H9 (cell line): ENCODE data around the gene FN3KRP. TPM values are rescaled to one million over a fixed set of nuclear protein-coding genes. Genes with fewer than 3 reads are reported as not detected.

Experiments used
- DNase-seq: peaks from one replicate; pipeline ENCODE4 v3.0.0-alpha.2; 2017
- H2AFZ ChIP-seq: one replicate; pipeline ENCODE4 v1.6.1; 2013; ENCODE audit warnings: mild to moderate bottlenecking, low read length, control low read depth, moderate library complexity
- H2AK5ac ChIP-seq: 2 replicates; pipeline ENCODE4 v1.6.1; 2013; ENCODE audit warnings: low read length, control low read depth, mixed read lengths; ENCODE audit not compliant: insufficient read length
- H2BK120ac ChIP-seq: one replicate; pipeline ENCODE4 v1.6.1; 2013; ENCODE audit warnings: low read depth, mild to moderate bottlenecking, low read length, control low read depth, inconsistent platforms; ENCODE audit not compliant: poor library complexity, severe bottlenecking
- H2BK12ac ChIP-seq: 2 replicates; pipeline ENCODE4 v1.6.1; 2013; ENCODE audit warnings: low read length, control low read depth, mixed read lengths, low read depth; ENCODE audit not compliant: insufficient read length
- H2BK15ac ChIP-seq: 2 replicates; pipeline ENCODE4 v1.6.1; 2013; ENCODE audit warnings: low read depth, low read length, control low read depth
- H2BK20ac ChIP-seq: one replicate; pipeline ENCODE4 v1.6.1; 2013; ENCODE audit warnings: low read depth, mild to moderate bottlenecking, low read length, control low read depth, inconsistent platforms; ENCODE audit not compliant: poor library complexity, severe bottlenecking
- H2BK5ac ChIP-seq: 2 replicates; pipeline ENCODE4 v1.6.1; 2013; ENCODE audit warnings: low read length, control low read depth, mixed read lengths; ENCODE audit not compliant: insufficient read length
- H3K14ac ChIP-seq: 2 replicates; pipeline ENCODE4 v1.6.1; 2013; ENCODE audit warnings: low read length, control low read depth; ENCODE audit not compliant: insufficient read depth
- H3K18ac ChIP-seq: 2 replicates; pipeline ENCODE4 v1.6.1; 2013; ENCODE audit warnings: low read depth, mild to moderate bottlenecking, mixed read lengths, low read length, control low read depth; ENCODE audit not compliant: insufficient read length
- H3K23ac ChIP-seq: 2 replicates; pipeline ENCODE4 v1.6.1; 2013; ENCODE audit warnings: low read length, control low read depth, mixed read lengths, low read depth; ENCODE audit not compliant: insufficient read length
- H3K23me2 ChIP-seq: 2 replicates; pipeline ENCODE4 v1.6.1; 2013; ENCODE audit warnings: low read depth, mild to moderate bottlenecking, mixed read lengths, low read length, control low read depth; ENCODE audit not compliant: insufficient read length, poor library complexity, severe bottlenecking
- H3K27ac ChIP-seq: 2 replicates; pipeline ENCODE4 v1.5.1; 2013; ENCODE audit warnings: low read length, control low read depth, mixed read lengths, low read depth; ENCODE audit not compliant: insufficient read length
- H3K27me3 ChIP-seq: 2 replicates; pipeline ENCODE4 v1.6.1; 2013; ENCODE audit warnings: low read length, control low read depth, inconsistent platforms; ENCODE audit not compliant: insufficient read depth
- H3K4ac ChIP-seq: 2 replicates; pipeline ENCODE4 v1.6.1; 2013; ENCODE audit warnings: low read depth, mild to moderate bottlenecking, control low read depth, inconsistent platforms, low read length, moderate library complexity
- H3K4me1 ChIP-seq: 2 replicates; pipeline ENCODE4 v1.6.1; 2013; ENCODE audit warnings: low read length, control low read depth, inconsistent platforms; ENCODE audit not compliant: insufficient read depth
- H3K4me2 ChIP-seq: 2 replicates; pipeline ENCODE4 v1.6.1; 2013; ENCODE audit warnings: low read length, control low read depth, mixed read lengths; ENCODE audit not compliant: insufficient read length, insufficient read depth
- H3K56ac ChIP-seq: 2 replicates; pipeline ENCODE4 v1.6.1; 2013; ENCODE audit warnings: low read depth, mild to moderate bottlenecking, mixed read lengths, low read length, control low read depth; ENCODE audit not compliant: insufficient read length
- H3K79me1 ChIP-seq: 2 replicates; pipeline ENCODE4 v1.6.1; 2013; ENCODE audit warnings: low read depth, mild to moderate bottlenecking, moderate library complexity, low read length, control low read depth, inconsistent platforms; ENCODE audit not compliant: insufficient read depth, poor library complexity, severe bottlenecking
- H3K79me2 ChIP-seq: 2 replicates; pipeline ENCODE4 v1.6.1; 2013; ENCODE audit warnings: low read length, control low read depth, inconsistent platforms; ENCODE audit not compliant: insufficient read depth
- H3K9ac ChIP-seq: 2 replicates; pipeline ENCODE4 v1.6.1; 2013; ENCODE audit warnings: low read length, control low read depth, mixed read lengths; ENCODE audit not compliant: insufficient read length; ENCODE audit errors: extremely low read depth
- H3K9me3 ChIP-seq: one replicate; pipeline ENCODE4 v1.6.1; 2013; ENCODE audit warnings: low read depth, low read length, inconsistent platforms; ENCODE audit not compliant: control insufficient read depth
- H3T11ph ChIP-seq: one replicate; pipeline ENCODE4 v1.6.1; 2013; ENCODE audit warnings: mild to moderate bottlenecking, low read length, control low read depth, inconsistent platforms
- H4K20me1 ChIP-seq: one replicate; pipeline ENCODE4 v1.6.1; 2013; ENCODE audit not compliant: control insufficient read depth, insufficient read length, insufficient read depth
- H4K5ac ChIP-seq: 2 replicates; pipeline ENCODE4 v1.6.1; 2013; ENCODE audit warnings: low read depth, mild to moderate bottlenecking, mixed read lengths, low read length, control low read depth; ENCODE audit not compliant: insufficient read length
- H4K8ac ChIP-seq: replicated peaks from 2 replicates; pipeline ENCODE4 v1.6.1; 2013; ENCODE audit warnings: low read length, control low read depth, mixed read lengths, low read depth; ENCODE audit not compliant: insufficient read length
- H4K91ac ChIP-seq: 2 replicates; pipeline ENCODE4 v1.6.1; 2013; ENCODE audit warnings: low read depth, mild to moderate bottlenecking, moderate library complexity, mixed read lengths, low read length, control low read depth; ENCODE audit not compliant: insufficient read length
- H3K27ac Mint-ChIP-seq, 3 experiments: 2 replicates in 2 of 3; 3 replicates in 1 of 3; pipeline ENCODE4 v1.8.0; 2020 to 2021; ENCODE audit warnings: mixed read lengths in 3 of 3, mild to moderate bottlenecking in 1 of 3, moderate library complexity in 1 of 3
- H3K27me3 Mint-ChIP-seq: 2 replicates; pipeline ENCODE4 v1.8.0; 2021; ENCODE audit warnings: low read depth, mild to moderate bottlenecking, moderate library complexity, mixed read lengths
- H3K36me3 Mint-ChIP-seq, 3 experiments: 2 replicates in 2 of 3; 3 replicates in 1 of 3; pipeline ENCODE4 v1.8.0; 2020 to 2021; ENCODE audit warnings: low read depth in 3 of 3, mixed read lengths in 3 of 3; ENCODE audit not compliant: insufficient read depth in 1 of 3
- H3K4me1 Mint-ChIP-seq, 2 experiments: 2 replicates each; pipeline ENCODE4 v1.8.0; 2020; ENCODE audit warnings: mixed read lengths in 2 of 2
- H3K4me3 Mint-ChIP-seq, 2 experiments: 2 replicates in 1 of 2; 3 replicates in 1 of 2; pipeline ENCODE4 v1.8.0; 2020 to 2021; ENCODE audit warnings: mild to moderate bottlenecking in 2 of 2, mixed read lengths in 2 of 2, moderate library complexity in 1 of 2
- H3K9me3 Mint-ChIP-seq, 2 experiments: 2 replicates in 1 of 2; 3 replicates in 1 of 2; pipeline ENCODE4 v1.8.0; 2020; ENCODE audit warnings: mild to moderate bottlenecking in 2 of 2, mixed read lengths in 2 of 2, moderate library complexity in 1 of 2
- CTCF ChIP-seq: fragments of 200-600 bp; sonication (generic); conservative IDR thresholded peaks from 3 replicates; pipeline ENCODE4 v1.8.0; 2021; ENCODE audit warnings: antibody characterized with exemption, mild to moderate bottlenecking
- WGBS: extraction: QIAGEN DNeasy Blood & Tissue Kit; methylation state at CpG from one replicate; pipeline ENCODE4 v1.1.7; 2013; ENCODE audit warnings: missing lambda C conversion rate, low lambda C conversion rate, mixed read lengths; ENCODE audit not compliant: insufficient read length; ENCODE audit errors: extremely low coverage; 5-methylcytosine and 5-hydroxymethylcytosine counted together
- total RNA-seq: library from RNA; stranded (reverse); gene quantifications from 2 replicates; pipeline ENCODE4 v1.2.1, GENCODE V29; 2021

FN3KRP gene
- total RNA-seq, 1 experiment from 2014 or later = 32.9 TPM

DNA sequence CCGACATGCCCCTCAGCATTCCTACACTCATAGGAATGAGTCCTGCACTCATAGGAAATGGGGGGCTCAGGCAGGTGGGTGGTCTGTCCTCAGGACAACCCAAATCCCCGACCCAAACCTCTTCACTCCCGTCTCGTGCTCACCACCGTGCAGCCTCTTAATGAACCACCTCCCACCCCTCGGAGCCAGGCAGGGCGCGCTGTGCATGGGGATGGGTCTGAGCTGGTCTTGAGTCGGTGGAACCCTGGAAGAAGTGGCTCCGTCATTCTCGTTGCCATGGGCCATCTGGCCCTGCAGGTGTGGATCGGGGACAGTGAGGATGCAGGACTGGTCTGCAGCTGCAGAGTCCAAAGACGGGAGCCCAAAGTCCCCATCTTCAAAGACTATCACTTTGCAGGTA is 11.6 kb upstream of the FN3KRP start:
- H3K36me3 Mint-ChIP-seq = no peaks in the 10 kb centered on the region
- no peak overlapping the region for H2AFZ ChIP-seq
- no peak overlapping the region for H4K5ac ChIP-seq
- no peaks in the 10 kb centered on the region for H3K9me3 Mint-ChIP-seq
- no peaks in the 10 kb centered on the region for H3K79me2 ChIP-seq
- H2AK5ac ChIP-seq = no peak overlapping the region
- no peak overlapping the region for H3K9ac ChIP-seq
- no peak overlapping the region; a peak in 1 of 5 replicates for H3K4me3 Mint-ChIP-seq
- no peak overlapping the region for H3K23ac ChIP-seq
- peaks cover 12% of the 10 kb centered on the region for H3K27me3 Mint-ChIP-seq
- no peak overlapping the region for H2BK120ac ChIP-seq
- H3K56ac ChIP-seq = no peak overlapping the region
- H4K20me1 ChIP-seq = no peaks in the 10 kb centered on the region
- H3K4ac ChIP-seq = no peak overlapping the region
- no peaks in the 10 kb centered on the region for H3K79me1 ChIP-seq
- H2BK12ac ChIP-seq = no peak overlapping the region
- no peak overlapping the region for H2BK15ac ChIP-seq
- H3K27ac Mint-ChIP-seq = no peak overlapping the region; a peak in 1 of 7 replicates
- no peak overlapping the region for H3K27ac ChIP-seq
- no CpG with 5 or more reads among the region's 13 CpGs for WGBS
- DNase-seq = no peak
- no peaks in the 10 kb centered on the region for H3K4me1 Mint-ChIP-seq
- H4K8ac ChIP-seq = no peak overlapping the region
- no peak overlapping the region for H3K18ac ChIP-seq
- no peak for TF ChIP-seq CTCF
- no peak overlapping the region for H4K91ac ChIP-seq
- H3K27me3 ChIP-seq = no peaks in the 10 kb centered on the region
- no peaks in the 10 kb centered on the region for H3K4me1 ChIP-seq
- H2BK20ac ChIP-seq = no peak overlapping the region
- H3K9me3 ChIP-seq = no peaks in the 10 kb centered on the region
- no peak overlapping the region for H3K14ac ChIP-seq
- no peak overlapping the region for H2BK5ac ChIP-seq
- no peak overlapping the region for H3T11ph ChIP-seq
- no peaks in the 10 kb centered on the region for H3K23me2 ChIP-seq
- no peak overlapping the region for H3K4me2 ChIP-seq
